HUES64 (cell line): ENCODE measurements around the gene MYOF. TPM values are rescaled to one million over a fixed set of nuclear protein-coding genes. Genes with fewer than 3 reads are reported as not detected.

Source experiments
- H3K27ac ChIP-seq: 2 replicates; pipeline ENCODE4 v1.7.0; 2013; ENCODE audit warnings: low read depth, low read length, inconsistent platforms
- H3K27me3 ChIP-seq: 2 replicates; pipeline ENCODE4 v1.6.1; 2013; ENCODE audit warnings: mild to moderate bottlenecking, low read length; ENCODE audit not compliant: insufficient read depth
- H3K36me3 ChIP-seq: 2 replicates; pipeline ENCODE4 v1.6.1; 2013; ENCODE audit warnings: mild to moderate bottlenecking, low read length; ENCODE audit not compliant: insufficient read depth
- H3K4me1 ChIP-seq: 2 replicates; pipeline ENCODE4 v1.6.1; 2013; ENCODE audit warnings: mild to moderate bottlenecking, low read length, moderate library complexity; ENCODE audit not compliant: insufficient read depth
- H3K4me3 ChIP-seq: 2 replicates; pipeline ENCODE4 v1.5.1; 2013; ENCODE audit warnings: mild to moderate bottlenecking, low read length, moderate library complexity
- H3K9ac ChIP-seq: 2 replicates; pipeline ENCODE4 v1.6.1; 2013; ENCODE audit warnings: mild to moderate bottlenecking, low read depth, low read length
- H3K9me3 ChIP-seq: 2 replicates; pipeline ENCODE4 v1.6.1; 2013; ENCODE audit warnings: low read depth, low read length; ENCODE audit not compliant: insufficient read depth
- whole genome bisulfite sequencing: fragments of 150-250, 120-280 bp; methylation state at CpG from one replicate; pipeline ENCODE4 v1.1.7; 2013; ENCODE audit warnings: missing lambda C conversion rate; 5-methylcytosine and 5-hydroxymethylcytosine counted together
- polyA plus RNA-seq, 2 experiments: library from polyadenylated mRNA; stranded (reverse); fragments of 50-300 nt; gene quantifications; one replicate each; pipeline ENCODE4 v1.2.3, GENCODE V29; 2013

The MYOF gene, protein sequence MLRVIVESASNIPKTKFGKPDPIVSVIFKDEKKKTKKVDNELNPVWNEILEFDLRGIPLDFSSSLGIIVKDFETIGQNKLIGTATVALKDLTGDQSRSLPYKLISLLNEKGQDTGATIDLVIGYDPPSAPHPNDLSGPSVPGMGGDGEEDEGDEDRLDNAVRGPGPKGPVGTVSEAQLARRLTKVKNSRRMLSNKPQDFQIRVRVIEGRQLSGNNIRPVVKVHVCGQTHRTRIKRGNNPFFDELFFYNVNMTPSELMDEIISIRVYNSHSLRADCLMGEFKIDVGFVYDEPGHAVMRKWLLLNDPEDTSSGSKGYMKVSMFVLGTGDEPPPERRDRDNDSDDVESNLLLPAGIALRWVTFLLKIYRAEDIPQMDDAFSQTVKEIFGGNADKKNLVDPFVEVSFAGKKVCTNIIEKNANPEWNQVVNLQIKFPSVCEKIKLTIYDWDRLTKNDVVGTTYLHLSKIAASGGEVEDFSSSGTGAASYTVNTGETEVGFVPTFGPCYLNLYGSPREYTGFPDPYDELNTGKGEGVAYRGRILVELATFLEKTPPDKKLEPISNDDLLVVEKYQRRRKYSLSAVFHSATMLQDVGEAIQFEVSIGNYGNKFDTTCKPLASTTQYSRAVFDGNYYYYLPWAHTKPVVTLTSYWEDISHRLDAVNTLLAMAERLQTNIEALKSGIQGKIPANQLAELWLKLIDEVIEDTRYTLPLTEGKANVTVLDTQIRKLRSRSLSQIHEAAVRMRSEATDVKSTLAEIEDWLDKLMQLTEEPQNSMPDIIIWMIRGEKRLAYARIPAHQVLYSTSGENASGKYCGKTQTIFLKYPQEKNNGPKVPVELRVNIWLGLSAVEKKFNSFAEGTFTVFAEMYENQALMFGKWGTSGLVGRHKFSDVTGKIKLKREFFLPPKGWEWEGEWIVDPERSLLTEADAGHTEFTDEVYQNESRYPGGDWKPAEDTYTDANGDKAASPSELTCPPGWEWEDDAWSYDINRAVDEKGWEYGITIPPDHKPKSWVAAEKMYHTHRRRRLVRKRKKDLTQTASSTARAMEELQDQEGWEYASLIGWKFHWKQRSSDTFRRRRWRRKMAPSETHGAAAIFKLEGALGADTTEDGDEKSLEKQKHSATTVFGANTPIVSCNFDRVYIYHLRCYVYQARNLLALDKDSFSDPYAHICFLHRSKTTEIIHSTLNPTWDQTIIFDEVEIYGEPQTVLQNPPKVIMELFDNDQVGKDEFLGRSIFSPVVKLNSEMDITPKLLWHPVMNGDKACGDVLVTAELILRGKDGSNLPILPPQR (N-terminal part only)
- polyA plus RNA-seq (2013, experiment 1 of 2), result 2.8 TPM
- 3.5 TPM for polyA plus RNA-seq (2013, experiment 2 of 2)

DNA sequence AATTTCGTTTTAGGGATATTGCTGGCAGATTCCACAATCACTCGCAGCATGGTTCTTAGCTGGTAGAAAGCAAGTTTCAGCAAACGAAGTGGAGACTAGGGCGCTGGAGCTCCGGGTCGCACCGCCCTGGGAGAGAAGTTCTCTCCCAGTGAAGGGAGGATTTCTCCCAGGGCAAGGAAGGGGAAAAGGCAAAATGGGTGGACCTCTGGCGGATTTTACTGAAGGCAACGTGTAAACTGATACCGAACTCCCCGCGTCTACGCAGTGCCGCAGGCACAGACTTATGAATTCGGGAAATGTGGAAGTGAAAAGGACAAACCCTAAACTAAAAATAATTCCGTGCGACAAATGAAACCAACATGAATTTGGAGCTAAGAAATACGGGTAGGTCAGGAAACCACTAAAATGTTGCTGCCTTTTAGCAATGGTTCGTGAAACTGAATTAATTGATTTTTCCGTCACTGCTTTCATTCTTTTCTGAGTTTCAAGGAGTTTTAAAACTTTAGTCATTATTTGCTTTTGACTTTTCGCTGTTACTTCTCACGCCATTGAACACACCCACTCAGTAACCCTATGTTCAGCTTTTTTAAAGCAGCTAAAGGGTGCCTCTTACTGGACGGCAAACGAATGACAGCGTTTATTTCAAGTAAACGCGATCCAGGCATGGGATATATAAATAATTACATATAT is at the start of gene MYOF:
Gene MYOF (minus strand): TSS at position 190 of the 690 bp plus-strand sequence. CDS start 140 bp downstream, at position 50.
- peak within 1 kb of the TSS; percentile 55; the same call in 1 of the 2 replicates for H3K9ac ChIP-seq
- peak within 1 kb of the TSS; percentile 1; the same call in 1 of the 2 replicates for H3K27ac ChIP-seq
- peaks cover 4% of the 10 kb centered on the region; the same call in 1 of the 2 replicates for H3K27me3 ChIP-seq
- peak within 1 kb of the TSS; percentile 76 for H3K4me3 ChIP-seq
- no peaks in the 10 kb centered on the region for H3K9me3 ChIP-seq
- WGBS, result 1% methylated on average over 24 of the region's 27 CpGs
- H3K4me1 ChIP-seq, result peaks cover 10% of the 10 kb centered on the region; the same call in 1 of the 2 replicates
- no peaks in the 10 kb centered on the region for H3K36me3 ChIP-seq

DNA sequence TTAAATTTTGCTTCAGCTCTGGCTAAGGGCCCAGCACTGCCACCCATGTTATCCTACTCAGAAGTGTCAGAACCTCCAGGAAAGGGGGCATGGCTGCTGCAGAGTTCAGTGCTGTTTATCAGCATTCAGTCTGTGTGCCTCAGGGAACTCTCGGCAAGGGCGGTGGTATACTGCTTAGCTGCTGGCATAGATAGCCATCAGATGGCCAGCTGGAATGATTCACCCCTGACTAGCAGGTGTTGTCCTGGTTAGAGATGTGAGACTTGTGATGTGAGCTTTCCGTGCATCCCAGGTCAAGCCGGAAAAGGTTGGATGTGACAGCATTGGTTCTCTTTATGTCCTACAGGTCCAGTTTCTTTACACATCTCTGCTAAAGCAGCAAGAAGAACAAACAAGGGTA is 36.4 kb upstream of the MYOF start:
- no peak overlapping the region for H3K4me3 ChIP-seq
- H3K9me3 ChIP-seq, result peaks cover 24% of the 10 kb centered on the region
- H3K36me3 ChIP-seq, result peaks cover 79% of the 10 kb centered on the region
- no peaks in the 10 kb centered on the region for H3K27me3 ChIP-seq
- no peak overlapping the region for H3K9ac ChIP-seq
- no peak overlapping the region for H3K27ac ChIP-seq
- WGBS, result 96% methylated on average over 4 of the region's 4 CpGs
- H3K4me1 ChIP-seq, result no peaks in the 10 kb centered on the region

DNA sequence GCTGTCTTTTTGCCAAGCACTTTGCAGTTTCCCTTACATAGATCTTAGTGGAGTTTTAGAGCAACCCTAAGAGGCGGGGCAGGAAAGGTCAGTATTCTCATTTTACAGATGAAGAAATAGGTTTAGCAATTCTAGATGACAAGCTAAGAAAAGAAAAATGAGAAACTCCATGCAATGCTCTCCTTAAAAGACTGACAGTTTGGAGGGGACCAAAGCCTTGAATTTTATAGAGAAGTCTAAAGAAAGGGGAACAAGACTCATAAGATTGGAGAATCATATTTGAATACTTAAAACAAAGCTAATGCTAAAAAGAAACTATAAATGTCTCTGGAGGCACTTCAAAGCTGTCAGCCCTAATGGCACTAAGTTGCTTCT is 33.9 kb upstream of the MYOF start:
- Histone ChIP-seq H3K27ac (no peak overlapping the region), H3K4me3 (no peak overlapping the region), H3K4me1 (0 out of 2 replicates have a peak, but pooled peaks cover 3% of the 10 kb centered on the region), H3K27me3 (no peaks in the 10 kb centered on the region), H3K9ac (no peak overlapping the region), H3K36me3 (peaks cover 72% of the 10 kb centered on the region), H3K9me3 (peaks cover 21% of the 10 kb centered on the region)
- whole genome bisulfite sequencing, result 93% methylated on average over 1 of the region's 1 CpG

DNA sequence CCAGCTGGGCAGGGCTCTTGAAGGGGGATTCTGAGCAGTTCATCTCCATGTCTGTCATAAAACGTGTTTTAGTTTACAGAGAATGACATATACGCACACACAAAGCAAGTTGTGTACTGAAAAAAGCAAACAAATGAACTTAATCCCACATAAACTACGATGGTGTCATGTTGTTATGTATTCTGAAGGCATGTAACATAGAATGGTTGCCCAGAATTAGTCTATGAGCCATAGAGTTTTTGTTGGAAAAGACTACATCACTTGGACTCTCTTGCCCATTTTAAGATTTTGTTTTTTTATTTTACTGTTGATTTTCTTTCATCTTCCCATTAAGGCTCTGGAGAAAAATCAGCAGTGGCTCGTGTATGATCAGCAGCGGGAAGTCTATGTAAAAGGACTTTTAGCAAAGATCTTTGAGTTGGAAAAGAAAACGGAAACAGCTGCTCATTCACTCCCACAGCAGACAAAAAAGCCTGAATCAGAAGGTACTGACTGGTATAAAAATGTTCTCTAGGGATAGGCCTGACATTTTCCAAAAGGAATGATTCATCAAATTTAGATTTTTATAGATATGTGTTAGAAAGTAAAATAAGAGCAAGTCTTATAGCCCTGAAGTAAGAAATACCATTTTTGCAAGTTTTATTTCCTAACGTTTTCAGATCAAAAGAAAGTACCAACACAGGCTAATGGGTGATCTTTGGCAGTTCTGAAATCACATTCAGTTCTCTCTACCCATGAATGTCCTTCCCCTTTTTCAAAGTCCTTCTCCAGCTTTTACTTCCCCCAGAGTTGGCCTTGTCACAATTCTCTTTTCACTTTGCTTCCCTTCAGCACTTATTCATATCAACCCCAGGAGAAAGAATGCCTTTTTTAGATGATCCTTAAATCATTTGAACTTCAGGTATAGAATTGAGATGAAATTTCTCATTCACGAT is 33.2 kb upstream of the MYOF start:
- 91% methylated on average over 5 of the region's 8 CpGs for WGBS

DNA sequence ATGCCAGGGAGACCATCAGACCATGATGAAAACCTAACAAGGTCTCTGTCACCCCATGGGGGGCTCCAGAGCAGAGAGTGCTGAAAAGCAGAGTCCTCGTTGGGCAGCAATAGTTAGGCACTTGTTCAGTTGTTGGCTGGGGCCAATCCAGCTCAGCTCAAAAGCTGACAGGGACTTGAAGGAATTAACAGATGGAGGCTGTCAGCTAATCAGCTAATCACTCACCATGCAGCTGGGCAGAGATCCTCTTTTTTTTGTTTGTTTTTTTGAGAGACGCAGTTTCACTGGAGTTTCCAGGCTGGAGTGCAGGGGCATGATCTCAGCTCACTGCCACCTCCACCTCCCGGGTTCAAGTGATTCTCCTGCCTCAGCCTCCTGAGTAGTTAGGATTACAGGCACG is 32.4 kb upstream of the MYOF start:
- H3K4me3 ChIP-seq, result no peak overlapping the region
- WGBS, result 92% methylated on average over 4 of the region's 4 CpGs
- H3K4me1 ChIP-seq, result 0 out of 2 replicates have a peak, but pooled peaks cover 3% of the 10 kb centered on the region
- peaks cover 67% of the 10 kb centered on the region for H3K36me3 ChIP-seq
- H3K9ac ChIP-seq, result no peak overlapping the region
- H3K9me3 ChIP-seq, result peaks cover 6% of the 10 kb centered on the region
- no peaks in the 10 kb centered on the region for H3K27me3 ChIP-seq
- no peak overlapping the region for H3K27ac ChIP-seq

More for the DNA sequence above, 33.2 kb upstream of the MYOF start:
- Histone ChIP-seq H3K27ac (no peak overlapping the region), H3K27me3 (no peaks in the 10 kb centered on the region), H3K9ac (no peak overlapping the region), H3K4me1 (0 out of 2 replicates have a peak, but pooled peaks cover 3% of the 10 kb centered on the region), H3K4me3 (no peak overlapping the region), H3K9me3 (peaks cover 15% of the 10 kb centered on the region), H3K36me3 (peaks cover 67% of the 10 kb centered on the region)

DNA sequence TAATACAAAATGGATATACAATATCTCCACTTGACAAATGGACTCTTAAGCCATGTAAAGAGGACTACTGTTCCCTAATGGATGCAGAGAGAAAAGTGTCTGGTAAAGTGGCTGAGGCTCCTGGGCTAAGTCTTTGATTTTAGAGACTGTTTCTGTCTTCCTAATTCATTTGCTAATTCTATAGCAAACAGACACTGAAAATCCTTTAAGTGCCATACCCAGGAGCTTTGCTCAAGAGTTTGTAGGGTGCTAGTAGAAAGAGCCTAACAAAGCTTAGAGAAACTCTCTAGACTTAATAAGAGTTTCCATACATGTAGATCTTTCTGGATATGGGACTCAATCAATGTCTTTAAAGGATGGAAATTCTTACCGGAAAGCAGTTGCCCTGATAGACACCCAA is 31.0 kb upstream of the MYOF start:
- H3K9me3 ChIP-seq, result no peaks in the 10 kb centered on the region
- H3K27ac ChIP-seq, result no peak overlapping the region
- H3K36me3 ChIP-seq, result peaks cover 65% of the 10 kb centered on the region
- H3K4me1 ChIP-seq, result 0 out of 2 replicates have a peak, but pooled peaks cover 3% of the 10 kb centered on the region
- H3K9ac ChIP-seq, result no peak overlapping the region
- 71% methylated on average over 1 of the region's 1 CpG for WGBS
- H3K27me3 ChIP-seq, result no peaks in the 10 kb centered on the region
- no peak overlapping the region for H3K4me3 ChIP-seq

DNA sequence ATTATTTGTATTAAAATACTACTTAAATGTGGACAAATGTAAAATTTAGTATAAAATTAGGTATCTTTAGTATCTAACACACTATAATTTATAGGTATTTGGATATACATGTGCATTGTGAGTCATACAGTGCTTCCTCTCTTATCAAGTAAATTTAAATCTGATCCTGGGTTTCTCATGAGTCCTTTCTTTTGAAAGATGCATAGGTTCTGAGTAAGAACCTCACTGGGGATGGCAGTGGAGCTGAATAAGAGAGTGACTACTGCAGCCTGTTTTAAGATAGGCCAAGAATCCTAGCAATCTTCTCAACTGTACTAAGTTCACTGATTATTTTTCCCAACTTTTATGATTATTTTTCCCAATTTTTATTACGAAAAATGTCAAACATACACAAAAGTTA is 30.4 kb upstream of the MYOF start:
- Histone ChIP-seq H3K36me3 (peaks cover 64% of the 10 kb centered on the region), H3K9ac (no peak overlapping the region)

DNA sequence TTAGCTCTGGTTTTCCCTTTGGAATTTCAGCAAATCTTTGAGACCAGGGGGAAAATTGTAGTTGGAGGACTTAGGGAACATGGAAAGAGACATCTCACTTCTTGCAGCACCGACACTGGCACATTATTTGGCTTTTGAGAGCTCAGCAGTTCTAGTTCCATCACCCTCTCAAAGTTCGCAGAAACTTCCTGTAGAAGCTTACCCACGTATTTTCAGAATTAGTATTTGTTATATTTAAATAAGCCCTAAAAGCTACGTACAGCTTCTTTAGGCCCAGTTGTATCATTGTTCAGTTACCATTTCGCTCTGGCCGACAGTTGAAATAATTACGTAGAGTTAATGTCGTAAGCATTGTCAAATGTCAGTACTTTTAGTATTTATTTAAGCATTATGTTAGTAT is 27.7 kb upstream of the MYOF start:
- peaks cover 61% of the 10 kb centered on the region for H3K36me3 ChIP-seq
- no peaks in the 10 kb centered on the region for H3K27me3 ChIP-seq
- H3K4me1 ChIP-seq, result 0 out of 2 replicates have a peak, but pooled peaks cover 3% of the 10 kb centered on the region
- H3K9ac ChIP-seq, result no peak overlapping the region
- WGBS, result 98% methylated on average over 8 of the region's 8 CpGs
- H3K27ac ChIP-seq, result no peak overlapping the region
- H3K9me3 ChIP-seq, result no peaks in the 10 kb centered on the region
- H3K4me3 ChIP-seq, result no peak overlapping the region

More for the DNA sequence above, 30.4 kb upstream of the MYOF start:
- 93% methylated on average over 1 of the region's 1 CpG for WGBS
- H3K4me3 ChIP-seq, result no peak overlapping the region
- no peaks in the 10 kb centered on the region for H3K27me3 ChIP-seq
- 0 out of 2 replicates have a peak, but pooled peaks cover 3% of the 10 kb centered on the region for H3K4me1 ChIP-seq
- H3K27ac ChIP-seq, result no peak overlapping the region
- H3K9me3 ChIP-seq, result no peaks in the 10 kb centered on the region

DNA sequence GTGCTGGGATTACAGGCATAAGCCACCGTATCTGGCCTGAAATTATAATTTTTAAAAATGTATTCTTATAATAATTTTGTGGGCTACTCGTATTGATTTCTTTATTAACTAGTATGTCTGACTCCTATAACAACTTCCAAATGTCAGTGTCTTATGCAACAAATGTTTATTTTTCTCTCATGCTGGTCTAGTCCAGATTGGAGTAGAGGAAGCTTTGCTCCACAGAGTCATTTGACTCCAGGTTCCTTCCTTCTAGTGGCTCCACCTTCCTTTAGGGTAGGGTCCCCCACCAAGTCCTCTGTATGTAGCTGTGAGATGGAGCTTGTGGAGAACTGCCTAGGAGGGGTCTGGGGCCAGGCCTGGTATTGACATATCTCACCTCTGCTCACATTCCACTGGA is 22.9 kb upstream of the MYOF start:
- no peak overlapping the region for H3K27ac ChIP-seq
- H3K4me3 ChIP-seq, result no peak overlapping the region
- no peaks in the 10 kb centered on the region for H3K9me3 ChIP-seq
- no CpG with 5 or more reads among the region's 2 CpGs for WGBS
- H3K27me3 ChIP-seq, result no peaks in the 10 kb centered on the region
- H3K4me1 ChIP-seq, result no peaks in the 10 kb centered on the region
- H3K9ac ChIP-seq, result no peak overlapping the region
- H3K36me3 ChIP-seq, result peaks cover 85% of the 10 kb centered on the region
